Right lobe of liver (tissue), 6 donors: ENCODE data around the gene MLIP. TPM values are rescaled to one million over a fixed set of nuclear protein-coding genes. Genes with fewer than 3 reads are reported as not detected.

Experiments
- ATAC-seq, 4 donors: fragments of 200-7000 bp; cut with Tn5 transposase; one replicate each; pipeline ENCODE4 v1.9.1; 2020; ENCODE audit warnings: mild to moderate bottlenecking in 4 of 4, moderate library complexity in 4 of 4
- DNase-seq, 3 donors: peaks; one replicate each; pipeline ENCODE4 v3.0.0-alpha.2; 2020
- H3K27ac ChIP-seq, 3 donors: fragments of 200-600 bp; one replicate each; pipeline ENCODE4 v1.8.0; 2022
- H3K27me3 ChIP-seq, 2 donors: fragments of 200-600 bp; one replicate each; pipeline ENCODE4 v1.8.0; 2022
- H3K36me3 ChIP-seq, 4 donors: fragments of 200-600 bp; sonication (generic) in 1 of 4; one replicate each; pipeline versions ENCODE4 v1.5.1 to v1.8.0; 2017 to 2022; ENCODE audit warnings: control low read depth in 1 of 4
- H3K4me1 ChIP-seq, 4 donors: fragments of 200-600 bp; sonication (generic) in 1 of 4; one replicate each; pipeline versions ENCODE4 v1.5.1 to v1.8.0; 2017 to 2022; ENCODE audit warnings: control low read depth in 1 of 4
- H3K4me3 ChIP-seq, 3 donors: fragments of 200-600 bp; one replicate each; pipeline ENCODE4 v1.8.0; 2022
- H3K9me3 ChIP-seq, 4 donors: fragments of 200-600 bp; sonication (generic) in 1 of 4; one replicate each; pipeline versions ENCODE4 v1.5.1 to v1.8.0; 2017 to 2022; ENCODE audit warnings: control low read depth in 1 of 4
- CTCF ChIP-seq, 4 donors: fragments of 200-600 bp in 3 of 4; fragments of 450-650 bp in 1 of 4; IDR thresholded peaks; one replicate each; pipeline versions ENCODE4 v1.5.1 to v1.8.0; 2016 to 2022; ENCODE audit warnings: antibody characterized with exemption in 4 of 4, mild to moderate bottlenecking in 2 of 4
- POLR2A ChIP-seq: fragments of 450-650 bp; IDR thresholded peaks from one replicate; pipeline ENCODE4 v1.6.1; 2017; ENCODE audit warnings: antibody characterized with exemption, mild to moderate bottlenecking
- WGBS: methylation state at CpG from one replicate; pipeline ENCODE4 v1.1.6; 2018; ENCODE audit warnings: low coverage, low lambda C conversion rate; ENCODE audit not compliant: insufficient coverage; ENCODE audit errors: missing lambda C conversion rate; 5-methylcytosine and 5-hydroxymethylcytosine counted together
- intact Hi-C, 2 donors: fragments of 100-400 bp; cut with DNase I; formaldehyde crosslinking; loops; one replicate each; pipeline versions ENCODE4 v1.11.2 to v1.14.1; 2022
- total RNA-seq, 6 experiments: library from RNA; depleted of rRNA in 2 of 6; stranded (reverse); fragments of >200 nt in 2 of 6; fragmentation: NEBNext Ultra II Directional in 3 of 6; extraction: Animal tissue kit (Norgen Biotek cat#: 25700) in 3 of 6; gene quantifications; one replicate each; pipeline versions ENCODE4 v1.1.0 to v1.2.4, GENCODE V29; 2016 to 2023
- donor health status: DM: no; HTN: yes; CAD: no.
- donor health status: DM: no; HTN: no; CAD: no.
- donor health status: DM: no; HTN: no; CAD: no.
- donor health status: DM: no; HTN: yes; CAD: no.
- donor health status: DM: no; HTN: yes; CAD: no.

The MLIP gene
- total RNA-seq, 6 experiments from 2014 or later: 20.2 to 64.6 (median 24.4) TPM

DNA sequence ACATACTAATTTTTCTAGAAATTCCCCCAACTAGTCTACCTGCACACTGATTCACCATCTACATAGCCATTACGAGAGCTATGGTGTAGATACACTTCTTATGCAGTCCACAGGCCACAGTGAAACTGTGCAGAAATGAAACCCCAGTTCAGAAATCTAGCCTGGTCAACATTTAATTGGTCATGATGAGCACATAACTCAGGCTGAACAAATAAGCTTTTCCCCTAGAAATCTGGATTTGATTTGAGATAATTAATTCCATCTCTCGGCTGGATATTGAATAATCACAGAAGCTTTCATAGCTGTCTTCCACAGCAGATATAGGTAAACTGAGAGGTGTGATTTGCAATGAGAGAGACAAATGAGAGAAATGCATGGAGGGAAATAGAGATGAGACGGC, 174.4 kb downstream of the MLIP start:
- DNase-seq: no peak
- H3K4me1 ChIP-seq: no peaks in the 10 kb centered on the region
- H3K27ac ChIP-seq: no peak overlapping the region
- TF ChIP-seq CTCF (IDR thresholded peaks at IDR 0.05) (no peak), POLR2A (no peak)
- 75% methylated on average over 3 of the region's 3 CpGs for WGBS
- no peaks in the 10 kb centered on the region for H3K36me3 ChIP-seq
- H3K4me3 ChIP-seq: no peak overlapping the region
- H3K27me3 ChIP-seq: no peaks in the 10 kb centered on the region
- intact Hi-C loops: no loop called here
- no peak for ATAC-seq
- no peaks in the 10 kb centered on the region for H3K9me3 ChIP-seq

GRCh38 chr6:54286141-54286540, 174.9 kb downstream of the MLIP start:
- ATAC-seq (no peak), DNase-seq (no peak)
- no peaks in the 10 kb centered on the region for H3K27me3 ChIP-seq
- H3K4me3 ChIP-seq: no peak overlapping the region
- no peak for TF ChIP-seq CTCF (IDR thresholded peaks at IDR 0.05)
- TF ChIP-seq POLR2A: no peak
- no peaks in the 10 kb centered on the region for H3K4me1 ChIP-seq
- H3K9me3 ChIP-seq: no peaks in the 10 kb centered on the region
- no peaks in the 10 kb centered on the region for H3K36me3 ChIP-seq
- intact Hi-C loops: no loop called here
- H3K27ac ChIP-seq: no peak overlapping the region

- no peak overlapping the region for H3K4me3 ChIP-seq
- ATAC-seq (no peak), DNase-seq (no peak)
- H3K27me3 ChIP-seq: no peaks in the 10 kb centered on the region
- H3K9me3 ChIP-seq: no peaks in the 10 kb centered on the region
- H3K36me3 ChIP-seq: no peaks in the 10 kb centered on the region
- 75% methylated on average over 2 of the region's 2 CpGs for WGBS
- no peak for TF ChIP-seq POLR2A
- no peak for TF ChIP-seq CTCF (IDR thresholded peaks at IDR 0.05)
- intact Hi-C loops: no loop called here
- no peak overlapping the region for H3K27ac ChIP-seq
- no peaks in the 10 kb centered on the region for H3K4me1 ChIP-seq
These were observed 177.2 kb downstream of the MLIP start for GRCh38 chr6:54288474-54288873.

DNA sequence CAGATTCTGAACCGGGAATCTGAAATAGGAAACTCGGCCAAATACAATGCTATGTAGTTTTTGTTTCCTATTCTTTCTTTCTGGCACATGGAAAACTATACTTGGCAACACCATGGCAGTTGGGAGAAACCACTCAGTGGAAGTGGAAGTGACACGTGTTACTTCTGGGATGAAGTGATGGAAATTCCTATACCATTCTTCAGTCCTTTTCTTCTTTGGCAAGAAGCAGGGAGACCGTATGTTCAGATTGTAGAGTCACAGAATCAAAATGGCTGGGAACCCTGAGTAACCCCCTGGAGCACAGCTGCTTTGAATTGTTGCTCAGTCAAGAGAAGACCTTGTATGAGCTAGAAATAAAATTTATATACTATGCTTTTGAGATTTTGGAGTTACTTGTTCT, 178.2 kb downstream of the MLIP start:
- H3K4me1 ChIP-seq: no peaks in the 10 kb centered on the region
- DNase-seq (no peak), ATAC-seq (no peak)
- no peak overlapping the region for H3K27ac ChIP-seq
- no peak for TF ChIP-seq CTCF (IDR thresholded peaks at IDR 0.05)
- no peak for TF ChIP-seq POLR2A
- WGBS: 61% methylated on average over 4 of the region's 4 CpGs
- no peaks in the 10 kb centered on the region for H3K9me3 ChIP-seq
- no peaks in the 10 kb centered on the region for H3K36me3 ChIP-seq
- intact Hi-C loops: no loop called here
- no peaks in the 10 kb centered on the region for H3K27me3 ChIP-seq
- H3K4me3 ChIP-seq: no peak overlapping the region

- DNase-seq (no peak), ATAC-seq (no peak)
- Histone ChIP-seq H3K4me3 (no peak overlapping the region), H3K36me3 (no peaks in the 10 kb centered on the region), H3K27me3 (no peaks in the 10 kb centered on the region), H3K4me1 (no peaks in the 10 kb centered on the region), H3K27ac (no peak overlapping the region), H3K9me3 (no peaks in the 10 kb centered on the region)
- no peak for TF ChIP-seq CTCF (IDR thresholded peaks at IDR 0.05)
- intact Hi-C loops: no loop called here
- WGBS: 38% methylated on average over 2 of the region's 2 CpGs
These were observed 179.9 kb downstream of the MLIP start for GRCh38 chr6:54291146-54291545.
